ENCODE measurements around the gene FGF21.
"Not testable (repeated sequence)": the region's sequence is repeated elsewhere in the genome, so short reads cannot be mapped to it uniquely, and the experiment has no call there.

The FGF21 gene

DNA sequence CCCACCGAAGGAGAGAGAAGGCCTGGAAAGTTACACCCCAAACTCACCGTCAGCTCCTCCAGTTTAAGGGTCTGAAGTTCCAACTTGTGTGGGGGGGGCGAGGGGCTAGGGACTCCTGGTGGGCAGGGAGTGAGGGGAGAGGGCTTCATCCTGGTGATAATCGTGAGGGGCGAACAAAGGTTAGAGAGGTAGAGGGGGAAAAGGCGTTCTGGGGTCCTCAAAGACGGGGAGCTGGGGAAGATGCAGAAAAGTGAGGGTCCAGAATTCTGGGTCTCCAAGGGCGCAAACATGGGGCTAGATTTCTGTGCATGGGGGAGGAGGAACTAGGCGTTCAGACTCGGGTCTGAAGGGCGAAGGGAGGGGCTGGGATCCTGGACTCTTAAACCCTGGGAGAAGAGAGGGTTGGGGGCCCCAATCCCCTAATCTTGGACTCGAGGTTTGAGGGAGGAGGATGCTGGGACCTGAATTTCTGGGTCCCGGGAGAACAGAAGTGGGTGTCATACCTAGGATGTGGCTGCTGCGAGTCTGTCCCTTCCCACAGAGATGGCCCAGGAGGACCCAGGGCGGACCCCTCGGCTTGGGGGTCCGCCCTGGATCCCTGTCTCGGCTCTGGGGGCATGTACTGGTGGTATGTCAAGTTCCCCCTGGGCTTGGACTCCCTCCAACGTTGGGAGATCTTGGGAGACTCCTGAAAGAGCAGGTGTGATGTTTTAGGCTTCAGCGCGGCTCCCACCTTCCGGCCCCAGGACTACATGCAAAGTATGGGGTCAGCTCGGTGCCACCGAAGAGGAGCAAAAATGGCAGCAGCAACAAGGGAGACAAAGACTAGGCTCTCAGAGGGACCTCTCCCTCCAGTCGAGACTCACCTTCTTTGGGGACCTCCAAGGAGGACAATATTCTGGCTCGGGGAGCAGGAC lies 40.3 kb upstream of the FGF21 start:
- H3K4me3 ChIP-seq (ENCODE audit: control insufficient read depth, low read depth, low read length), result peak overlapping the region; percentile 62
- TF ChIP-seq, protein P1, sequence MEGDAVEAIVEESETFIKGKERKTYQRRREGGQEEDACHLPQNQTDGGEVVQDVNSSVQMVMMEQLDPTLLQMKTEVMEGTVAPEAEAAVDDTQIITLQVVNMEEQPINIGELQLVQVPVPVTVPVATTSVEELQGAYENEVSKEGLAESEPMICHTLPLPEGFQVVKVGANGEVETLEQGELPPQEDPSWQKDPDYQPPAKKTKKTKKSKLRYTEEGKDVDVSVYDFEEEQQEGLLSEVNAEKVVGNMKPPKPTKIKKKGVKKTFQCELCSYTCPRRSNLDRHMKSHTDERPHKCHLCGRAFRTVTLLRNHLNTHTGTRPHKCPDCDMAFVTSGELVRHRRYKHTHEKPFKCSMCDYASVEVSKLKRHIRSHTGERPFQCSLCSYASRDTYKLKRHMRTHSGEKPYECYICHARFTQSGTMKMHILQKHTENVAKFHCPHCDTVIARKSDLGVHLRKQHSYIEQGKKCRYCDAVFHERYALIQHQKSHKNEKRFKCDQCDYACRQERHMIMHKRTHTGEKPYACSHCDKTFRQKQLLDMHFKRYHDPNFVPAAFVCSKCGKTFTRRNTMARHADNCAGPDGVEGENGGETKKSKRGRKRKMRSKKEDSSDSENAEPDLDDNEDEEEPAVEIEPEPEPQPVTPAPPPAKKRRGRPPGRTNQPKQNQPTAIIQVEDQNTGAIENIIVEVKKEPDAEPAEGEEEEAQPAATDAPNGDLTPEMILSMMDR (conservative IDR thresholded peaks at IDR 0.05; ENCODE audit: control insufficient read depth, insufficient read depth, low read depth, low read length), result no peak
- no peak for DNase-seq (ENCODE audit: low read depth)

DNA sequence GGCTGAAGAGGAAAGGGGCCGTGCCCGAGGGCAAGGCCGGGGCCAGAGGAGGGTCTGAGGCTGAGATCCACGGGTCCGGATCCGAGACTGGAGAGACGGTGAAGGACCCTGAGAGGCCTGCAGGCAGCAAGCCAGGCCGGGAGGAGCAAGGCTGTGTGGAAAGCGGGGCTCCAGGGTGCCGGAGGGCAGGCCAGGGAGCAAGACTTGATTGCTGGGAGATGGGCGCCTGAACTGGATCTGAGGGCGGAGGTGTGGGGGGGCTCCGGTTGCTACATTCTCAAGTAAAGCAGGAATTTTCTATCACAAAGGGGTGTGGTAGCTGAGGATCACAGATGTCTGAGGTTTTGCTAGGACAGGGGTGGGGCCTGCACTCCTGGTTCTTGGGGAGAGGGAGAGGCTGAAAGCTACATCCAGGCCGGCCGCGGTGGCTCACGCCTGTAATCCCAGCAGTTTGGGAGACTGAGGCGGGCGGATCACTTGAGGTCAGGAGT lies 39.6 kb upstream of the FGF21 start:
- DNase-seq (ENCODE audit: low read depth), result peak; percentile 50
- peak overlapping the region; percentile 62 for H3K4me3 ChIP-seq (ENCODE audit: control insufficient read depth, low read depth, low read length)
- TF ChIP-seq, protein P1 (conservative IDR thresholded peaks at IDR 0.05; ENCODE audit: control insufficient read depth, insufficient read depth, low read depth, low read length), result no peak

DNA sequence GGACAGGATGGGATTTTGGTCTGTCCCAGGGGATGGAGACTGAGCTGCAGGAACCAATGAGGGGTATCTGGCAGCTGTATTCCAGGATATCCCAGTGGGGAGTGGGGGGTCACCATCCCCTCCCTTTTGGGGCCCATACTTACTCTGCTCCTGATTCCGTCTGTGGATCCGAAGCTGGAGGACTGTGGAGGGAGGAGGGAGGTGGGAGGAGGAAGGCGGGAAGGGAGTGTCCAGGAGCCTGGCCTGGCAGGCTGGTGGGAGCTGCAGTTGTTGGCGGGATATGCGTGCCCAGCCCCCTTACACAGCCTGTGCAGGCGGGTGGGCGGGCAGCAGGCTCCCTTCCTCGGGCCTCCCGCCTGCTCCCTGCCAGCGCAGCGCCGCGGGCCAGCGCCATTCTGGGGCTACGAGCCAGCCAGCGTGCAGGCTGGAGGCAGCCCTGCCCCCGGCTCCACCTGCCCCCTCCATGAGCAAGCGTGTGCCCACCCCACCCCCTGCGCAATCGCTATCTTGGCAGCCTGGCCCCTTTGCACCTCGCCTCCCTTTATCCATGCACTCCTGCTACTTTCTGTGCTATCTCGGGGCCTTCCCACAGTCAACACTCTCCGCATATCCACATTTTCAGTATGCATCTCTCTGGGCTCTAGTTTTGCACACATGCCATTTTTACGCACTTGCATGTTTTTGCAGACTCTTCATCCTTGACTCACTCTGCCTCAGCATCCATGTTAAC lies 38.6 kb upstream of the FGF21 start:
- peak; percentile 54 for DNase-seq (ENCODE audit: low read depth)
- TF ChIP-seq, protein P1 (conservative IDR thresholded peaks at IDR 0.05; ENCODE audit: control insufficient read depth, insufficient read depth, low read depth, low read length), result no peak
- H3K4me3 ChIP-seq (ENCODE audit: control insufficient read depth, low read depth, low read length), result peak overlapping the region; percentile 37

DNA sequence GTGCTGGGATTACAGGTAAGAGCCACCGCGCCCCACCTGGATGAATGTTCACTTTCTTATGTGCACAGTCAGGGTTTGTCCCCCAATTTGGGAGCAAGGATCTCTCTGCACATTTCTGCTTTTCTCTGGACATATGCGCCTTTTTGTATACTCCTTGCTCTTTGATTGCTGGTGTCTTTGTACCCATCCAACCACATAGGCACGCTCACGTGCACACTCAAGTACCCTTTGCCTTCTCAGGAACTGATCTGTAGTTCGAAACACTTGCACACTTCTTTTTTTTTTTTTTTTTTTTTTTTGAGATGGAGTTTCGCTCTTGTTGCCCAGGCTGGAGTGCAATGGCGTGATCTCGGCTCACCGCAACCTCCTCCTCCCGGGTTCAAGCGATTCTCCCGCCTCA lies 37.2 kb upstream of the FGF21 start:
- not testable (repeated sequence) for DNase-seq (ENCODE audit: low read depth)

DNA sequence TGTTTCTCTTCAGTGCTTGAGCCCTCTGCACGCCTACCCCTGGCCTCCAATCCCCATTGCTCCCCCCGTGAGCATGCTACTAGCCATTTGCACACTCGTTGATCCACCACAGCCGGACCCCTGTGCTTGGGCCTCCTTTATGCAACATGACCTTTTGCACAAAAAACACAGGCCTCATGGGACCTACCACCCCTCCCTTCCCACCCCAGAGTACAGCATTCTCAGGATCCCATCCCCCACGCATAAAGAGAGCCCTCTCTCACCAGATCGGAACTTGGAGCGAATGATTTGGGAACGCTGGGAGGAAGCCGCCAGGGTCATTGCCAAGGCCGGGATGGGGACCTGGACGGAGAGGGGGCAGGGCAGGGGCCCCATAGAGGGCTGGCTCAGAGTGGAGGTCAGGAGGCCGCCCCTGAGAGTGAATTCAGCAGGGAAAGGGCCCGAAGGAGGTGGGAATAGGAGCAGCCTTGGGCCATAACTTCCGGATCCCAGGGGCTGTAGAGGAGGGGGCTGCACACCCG lies 36.6 kb upstream of the FGF21 start:
- TF ChIP-seq, protein P1 (conservative IDR thresholded peaks at IDR 0.05; ENCODE audit: control insufficient read depth, insufficient read depth, low read depth, low read length), result no peak
- no peak overlapping the region for H3K4me3 ChIP-seq (ENCODE audit: control insufficient read depth, low read depth, low read length)
- DNase-seq (ENCODE audit: low read depth), result no peak

More for the DNA sequence above, 37.2 kb upstream of the FGF21 start:
- not testable (repeated sequence) for H3K4me3 ChIP-seq (ENCODE audit: control insufficient read depth, low read depth, low read length)

DNA sequence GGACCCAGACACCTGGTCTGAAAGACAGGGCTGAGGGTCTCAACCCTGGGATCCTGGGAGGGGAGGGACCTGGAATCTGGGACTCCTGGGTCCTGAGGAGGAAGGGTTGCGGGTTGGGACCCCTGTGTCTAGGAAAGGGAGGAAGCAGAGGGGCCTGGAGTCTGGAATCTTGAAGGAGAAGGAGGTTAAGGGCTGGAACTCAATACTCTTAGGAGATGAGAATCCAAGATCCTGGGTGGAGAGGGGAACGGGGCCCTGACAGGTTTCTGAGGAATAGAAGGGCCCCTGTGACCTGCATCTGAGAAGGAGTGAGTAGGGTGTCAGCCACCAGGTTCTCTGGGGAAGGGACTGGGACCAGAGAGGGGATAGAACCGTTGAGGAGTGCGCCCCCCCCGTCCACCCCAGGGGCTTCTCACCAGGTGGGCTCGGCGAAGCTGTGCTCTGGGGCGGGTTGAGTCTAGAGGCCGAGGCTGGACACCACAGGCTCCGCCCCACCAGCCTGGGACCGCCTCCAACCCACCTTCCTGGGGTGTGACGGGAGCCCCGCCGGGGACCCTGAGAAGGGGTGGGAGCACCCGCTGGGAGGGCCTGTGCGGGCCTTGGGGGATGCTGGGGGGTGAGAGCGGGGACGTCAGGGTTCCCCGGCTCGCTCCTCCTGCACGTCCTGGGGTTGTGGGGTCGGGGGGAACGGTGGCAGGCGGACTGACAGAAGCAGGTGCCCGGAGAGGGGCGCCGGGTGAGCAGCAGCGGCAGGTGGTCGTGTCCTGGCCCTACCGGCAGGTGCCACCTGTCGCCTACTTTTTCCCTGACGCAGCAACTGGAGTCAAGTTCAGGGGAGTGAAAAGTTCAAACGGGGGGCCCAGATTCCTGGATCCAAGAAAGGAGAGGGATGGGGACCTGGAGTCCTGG lies 35.8 kb upstream of the FGF21 start, which contains the start of gene MAMSTR:
TSS of gene MAMSTR (minus strand) at position 463 of the 909 bp plus-strand sequence. CDS start 694 bp downstream, outside the sequence.
- H3K4me3 ChIP-seq (ENCODE audit: control insufficient read depth, low read depth, low read length), result peak within 1 kb of the TSS; percentile 73
- TF ChIP-seq, protein P1 (conservative IDR thresholded peaks at IDR 0.05; ENCODE audit: control insufficient read depth, insufficient read depth, low read depth, low read length), result no peak

More for the DNA sequence above, 35.8 kb upstream of the FGF21 start, which contains the start of gene MAMSTR:
- no peak for DNase-seq (ENCODE audit: low read depth)

Data from fibroblast of mammary gland (primary cell).